Neural crest cell (in vitro differentiated cells): ENCODE measurements around the gene TBC1D4. TPM values are rescaled to one million over a fixed set of nuclear protein-coding genes. Genes with fewer than 3 reads are reported as not detected.

Experiments
- DNase-seq: peaks from one replicate; pipeline ENCODE4 v3.0.0; 2021; ENCODE audit warnings: low read depth, mixed read lengths, low spot score
- H3K27ac Mint-ChIP-seq: one replicate; pipeline ENCODE4 v1.8.0; 2021; ENCODE audit warnings: mild to moderate bottlenecking, mixed read lengths; ENCODE audit not compliant: unreplicated experiment
- H3K27me3 Mint-ChIP-seq: 2 replicates; pipeline ENCODE4 v1.8.0; 2021; ENCODE audit warnings: low read depth, mild to moderate bottlenecking, mixed read lengths
- H3K36me3 Mint-ChIP-seq: 2 replicates; pipeline ENCODE4 v1.8.0; 2021; ENCODE audit warnings: low read depth, mild to moderate bottlenecking, mixed read lengths
- H3K4me1 Mint-ChIP-seq: 2 replicates; pipeline ENCODE4 v1.8.0; 2021; ENCODE audit warnings: mixed read lengths
- H3K4me3 Mint-ChIP-seq: one replicate; pipeline ENCODE4 v1.8.0; 2021; ENCODE audit warnings: mild to moderate bottlenecking, mixed read lengths
- H3K9me3 Mint-ChIP-seq: 2 replicates; pipeline ENCODE4 v1.8.0; 2021; ENCODE audit warnings: mixed read lengths
- CTCF ChIP-seq: fragments of 200-600 bp; sonication (generic); conservative IDR thresholded peaks from 2 replicates; pipeline ENCODE4 v1.5.0; 2021; ENCODE audit warnings: antibody characterized with exemption, mild to moderate bottlenecking
- total RNA-seq: library from RNA; stranded (reverse); gene quantifications from 2 replicates; pipeline ENCODE4 v1.2.1, GENCODE V29; 2021

TBC1D4 gene
- total RNA-seq, 1 donor from 2014 or later: 13.4 TPM

- Mint-ChIP-seq H3K4me1 (no peaks in the 10 kb centered on the region), H3K4me3 (no peak overlapping the region), H3K27me3 (no peaks in the 10 kb centered on the region), H3K9me3 (peaks cover 15% of the 10 kb centered on the region), H3K36me3 (peaks cover 7% of the 10 kb centered on the region), H3K27ac (no peak overlapping the region)
- no peak for DNase-seq
- TF ChIP-seq CTCF: no peak
Measured at GRCh38 chr13:75395901-75396300, 86.1 kb downstream of the TBC1D4 start.

- DNase-seq: no peak
- TF ChIP-seq CTCF: no peak
- H3K4me1 Mint-ChIP-seq: no peaks in the 10 kb centered on the region
- H3K36me3 Mint-ChIP-seq: peaks cover 4% of the 10 kb centered on the region
- no peaks in the 10 kb centered on the region for H3K27me3 Mint-ChIP-seq
- H3K27ac Mint-ChIP-seq: no peak overlapping the region
- H3K9me3 Mint-ChIP-seq: peaks cover 12% of the 10 kb centered on the region
- no peak overlapping the region for H3K4me3 Mint-ChIP-seq
Measured at GRCh38 chr13:75395066-75395465, 86.9 kb downstream of the TBC1D4 start.

GRCh38 chr13:75393839-75394520 lies 88.0 kb downstream of the TBC1D4 start:
- no peak overlapping the region for H3K4me3 Mint-ChIP-seq
- H3K4me1 Mint-ChIP-seq: no peaks in the 10 kb centered on the region
- peaks cover 11% of the 10 kb centered on the region for H3K9me3 Mint-ChIP-seq
- no peaks in the 10 kb centered on the region for H3K27me3 Mint-ChIP-seq
- H3K27ac Mint-ChIP-seq: no peak overlapping the region
- no peak for TF ChIP-seq CTCF
- peaks cover 3% of the 10 kb centered on the region for H3K36me3 Mint-ChIP-seq
- no peak for DNase-seq

- TF ChIP-seq CTCF: no peak
- Mint-ChIP-seq H3K36me3 (no peaks in the 10 kb centered on the region), H3K27me3 (no peaks in the 10 kb centered on the region), H3K4me1 (no peaks in the 10 kb centered on the region), H3K27ac (no peak overlapping the region), H3K9me3 (no peaks in the 10 kb centered on the region), H3K4me3 (no peak overlapping the region)
- no peak for DNase-seq
Measured at GRCh38 chr13:75391432-75392100, 90.4 kb downstream of the TBC1D4 start.

GRCh38 chr13:75390229-75390628 lies 91.7 kb downstream of the TBC1D4 start:
- DNase-seq: no peak
- Mint-ChIP-seq H3K27me3 (no peaks in the 10 kb centered on the region), H3K27ac (no peak overlapping the region), H3K9me3 (no peaks in the 10 kb centered on the region), H3K4me1 (peaks cover under 1% of the 10 kb centered on the region), H3K4me3 (no peak overlapping the region), H3K36me3 (no peaks in the 10 kb centered on the region)
- no peak for TF ChIP-seq CTCF
